NCI-H128 (cell line): ENCODE data around the gene FBXO48.
A peak's percentile ranks its signal among the peaks of the same experiment; 100 is the strongest.
"Not testable (repeated sequence)": the region's sequence is repeated elsewhere in the genome, so short reads cannot be mapped to it uniquely, and the experiment has no call there.

ENCODE experiments used
- DNase-seq: peaks from one replicate; lab custom pipeline; 2025; ENCODE audit not compliant: unreplicated experiment; lab: John Stamatoyannopoulos, UW

FBXO48 gene

GRCh38 chr2:68467077-68467960, at the start of gene FBXO48, which contains the start of gene APLF:
Gene FBXO48 (minus strand): TSS chr2:68467294. CDS start chr2:68465145, 2,149 bp downstream.
Gene APLF (plus strand): TSS chr2:68467585. CDS start chr2:68467732, 147 bp downstream.
- peak; percentile 94 for DNase-seq

- no peak for DNase-seq
Observed at GRCh38 chr2:68516051-68516955, 49.2 kb upstream of the FBXO48 start.

GRCh38 chr2:68514316-68514929, 47.3 kb upstream of the FBXO48 start:
- DNase-seq, result no peak

GRCh38 chr2:68512966-68513365, 45.9 kb upstream of the FBXO48 start:
- no peak for DNase-seq

- no peak for DNase-seq
Observed at GRCh38 chr2:68512326-68512725, 45.2 kb upstream of the FBXO48 start.

GRCh38 chr2:68506170-68506569, 39.1 kb upstream of the FBXO48 start:
- DNase-seq, result no peak

GRCh38 chr2:68505603-68506159, 38.6 kb upstream of the FBXO48 start:
- DNase-seq, result no peak

- no peak for DNase-seq
Observed at GRCh38 chr2:68501768-68502167, 34.7 kb upstream of the FBXO48 start.

- no peak for DNase-seq
Observed at GRCh38 chr2:68500649-68501048, 33.6 kb upstream of the FBXO48 start.

GRCh38 chr2:68499133-68499532, 32.0 kb upstream of the FBXO48 start:
- no peak for DNase-seq

GRCh38 chr2:68491582-68491981, 24.5 kb upstream of the FBXO48 start:
- DNase-seq, result no peak

GRCh38 chr2:68489282-68489681, 22.2 kb upstream of the FBXO48 start:
- no peak for DNase-seq

- not testable (repeated sequence) for DNase-seq
Observed at GRCh38 chr2:68488605-68489004, 21.5 kb upstream of the FBXO48 start.

- no peak for DNase-seq
Observed at GRCh38 chr2:68487773-68488355, 20.8 kb upstream of the FBXO48 start.

GRCh38 chr2:68483011-68483410, 15.9 kb upstream of the FBXO48 start:
- DNase-seq, result no peak

- DNase-seq, result no peak
Observed at GRCh38 chr2:68482296-68482820, 15.3 kb upstream of the FBXO48 start.

- DNase-seq, result no peak
Observed at GRCh38 chr2:68478688-68479087, 11.6 kb upstream of the FBXO48 start.

GRCh38 chr2:68476454-68476853, 9.4 kb upstream of the FBXO48 start:
- no peak for DNase-seq

GRCh38 chr2:68475576-68475975, 8.5 kb upstream of the FBXO48 start:
- DNase-seq, result no peak

- DNase-seq, result no peak
Observed at GRCh38 chr2:68475110-68475509, 8.0 kb upstream of the FBXO48 start.
